Osteoblast (primary cell): Measurements from ENCODE around the gene USP4. TPM values are rescaled to one million over a fixed set of nuclear protein-coding genes. Genes with fewer than 3 reads are reported as not detected.
"Not testable (repeated sequence)": the region's sequence is repeated elsewhere in the genome, so short reads cannot be mapped to it uniquely, and the experiment has no call there.

ENCODE experiments used
- DNase-seq: peaks from one replicate; pipeline ENCODE4 v3.0.0; 2011; ENCODE audit warnings: low spot score, mixed read lengths; ENCODE audit not compliant: insufficient read length; ENCODE audit errors: missing footprints
- H2AFZ ChIP-seq: 2 replicates; pipeline ENCODE4 v1.6.0; 2011; ENCODE audit warnings: mild to moderate bottlenecking, low read length
- H3K27ac ChIP-seq: 2 replicates; pipeline ENCODE4 v1.5.1; 2011; ENCODE audit warnings: mild to moderate bottlenecking, low read depth, low read length, moderate library complexity
- H3K27me3 ChIP-seq: 2 replicates; pipeline ENCODE4 v1.6.0; 2012; ENCODE audit warnings: mild to moderate bottlenecking, control low read depth, inconsistent platforms, low read length, moderate library complexity; ENCODE audit not compliant: insufficient read depth
- H3K36me3 ChIP-seq: 2 replicates; pipeline ENCODE4 v1.5.1; 2011; ENCODE audit warnings: mild to moderate bottlenecking, low read length, control low read depth, moderate library complexity; ENCODE audit not compliant: insufficient read depth
- H3K4me1 ChIP-seq: 2 replicates; pipeline ENCODE4 v1.5.1; 2011; ENCODE audit warnings: mild to moderate bottlenecking, low read length, control low read depth, moderate library complexity; ENCODE audit not compliant: insufficient read depth
- H3K4me2 ChIP-seq: 2 replicates; pipeline ENCODE4 v1.6.0; 2011; ENCODE audit warnings: mild to moderate bottlenecking, low read length; ENCODE audit not compliant: insufficient read depth
- H3K4me3 ChIP-seq: fragments of 200-600 bp; sonication (generic); 3 replicates; pipeline ENCODE4 v1.5.1; 2012; ENCODE audit warnings: mild to moderate bottlenecking, low read length, inconsistent platforms; ENCODE audit not compliant: insufficient read depth
- H3K79me2 ChIP-seq: 2 replicates; pipeline ENCODE4 v1.6.0; 2012; ENCODE audit warnings: mild to moderate bottlenecking, low read length, control low read depth, inconsistent platforms; ENCODE audit not compliant: insufficient read depth
- H3K9me3 ChIP-seq: 2 replicates; pipeline ENCODE4 v1.5.1; 2011; ENCODE audit warnings: low read depth, low read length, control low read depth
- H4K20me1 ChIP-seq: 2 replicates; pipeline ENCODE4 v1.6.0; 2012; ENCODE audit warnings: mild to moderate bottlenecking, low read length, control low read depth; ENCODE audit not compliant: insufficient read depth
- total RNA-seq: library from RNA; depleted of rRNA; stranded (reverse); fragments of >200 nt; gene quantifications from 2 replicates; pipeline ENCODE4 v1.2.3, GENCODE V29; 2012
- TF ChIP-seq, protein P1 (sequence below): IDR thresholded peaks from 2 replicates; pipeline ENCODE4 v1.5.1; 2011; ENCODE audit warnings: mild to moderate bottlenecking, low read depth, low read length, moderate library complexity; ENCODE audit errors: extremely low read depth

Gene USP4
- total RNA-seq, 1 donor: 22.1 TPM

DNA sequence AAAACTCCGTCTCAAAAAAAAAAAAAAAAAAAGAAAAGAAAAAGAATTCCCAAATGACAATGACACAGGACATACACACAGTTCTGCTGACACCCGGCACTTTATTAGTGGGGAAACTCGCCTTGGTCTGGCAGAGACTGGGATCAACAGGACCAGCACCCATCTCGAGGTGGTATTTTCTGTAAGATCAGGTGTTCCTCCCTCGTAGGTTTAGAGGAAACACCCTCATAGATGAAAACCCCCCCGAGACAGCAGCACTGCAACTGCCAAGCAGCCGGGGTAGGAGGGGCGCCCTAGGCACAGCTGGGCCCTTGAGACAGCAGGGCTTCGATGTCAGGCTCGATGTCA, 17.2 kb upstream of the USP4 start:
- peak overlapping the region; percentile 87 for H3K4me2 ChIP-seq
- not testable (repeated sequence) for H3K27me3 ChIP-seq, H3K9me3 ChIP-seq, H2AFZ ChIP-seq, DNase-seq
- peaks cover 46% of the 10 kb centered on the region for H3K4me1 ChIP-seq
- H3K4me3 ChIP-seq: peak overlapping the region; percentile 79
- H3K27ac ChIP-seq: peak overlapping the region; percentile 89
- peaks cover 38% of the 10 kb centered on the region for H3K79me2 ChIP-seq
- H3K36me3 ChIP-seq: peaks cover 49% of the 10 kb centered on the region
- H4K20me1 ChIP-seq: peaks cover 12% of the 10 kb centered on the region

- Histone ChIP-seq H2AFZ (no peak overlapping the region), H3K27ac (peak overlapping the region; percentile 40), H3K4me3 (no peak overlapping the region), H3K27me3 (no peaks in the 10 kb centered on the region), H4K20me1 (peaks cover 12% of the 10 kb centered on the region), H3K4me1 (peaks cover 36% of the 10 kb centered on the region), H3K9me3 (no peaks in the 10 kb centered on the region), H3K36me3 (peaks cover 18% of the 10 kb centered on the region), H3K4me2 (no peak overlapping the region), H3K79me2 (peaks cover 19% of the 10 kb centered on the region)
- DNase-seq: no peak
- TF ChIP-seq, protein P1, sequence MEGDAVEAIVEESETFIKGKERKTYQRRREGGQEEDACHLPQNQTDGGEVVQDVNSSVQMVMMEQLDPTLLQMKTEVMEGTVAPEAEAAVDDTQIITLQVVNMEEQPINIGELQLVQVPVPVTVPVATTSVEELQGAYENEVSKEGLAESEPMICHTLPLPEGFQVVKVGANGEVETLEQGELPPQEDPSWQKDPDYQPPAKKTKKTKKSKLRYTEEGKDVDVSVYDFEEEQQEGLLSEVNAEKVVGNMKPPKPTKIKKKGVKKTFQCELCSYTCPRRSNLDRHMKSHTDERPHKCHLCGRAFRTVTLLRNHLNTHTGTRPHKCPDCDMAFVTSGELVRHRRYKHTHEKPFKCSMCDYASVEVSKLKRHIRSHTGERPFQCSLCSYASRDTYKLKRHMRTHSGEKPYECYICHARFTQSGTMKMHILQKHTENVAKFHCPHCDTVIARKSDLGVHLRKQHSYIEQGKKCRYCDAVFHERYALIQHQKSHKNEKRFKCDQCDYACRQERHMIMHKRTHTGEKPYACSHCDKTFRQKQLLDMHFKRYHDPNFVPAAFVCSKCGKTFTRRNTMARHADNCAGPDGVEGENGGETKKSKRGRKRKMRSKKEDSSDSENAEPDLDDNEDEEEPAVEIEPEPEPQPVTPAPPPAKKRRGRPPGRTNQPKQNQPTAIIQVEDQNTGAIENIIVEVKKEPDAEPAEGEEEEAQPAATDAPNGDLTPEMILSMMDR: no peak
These were observed 13.1 kb upstream of the USP4 start for GRCh38 chr3:49352890-49353421.

DNA sequence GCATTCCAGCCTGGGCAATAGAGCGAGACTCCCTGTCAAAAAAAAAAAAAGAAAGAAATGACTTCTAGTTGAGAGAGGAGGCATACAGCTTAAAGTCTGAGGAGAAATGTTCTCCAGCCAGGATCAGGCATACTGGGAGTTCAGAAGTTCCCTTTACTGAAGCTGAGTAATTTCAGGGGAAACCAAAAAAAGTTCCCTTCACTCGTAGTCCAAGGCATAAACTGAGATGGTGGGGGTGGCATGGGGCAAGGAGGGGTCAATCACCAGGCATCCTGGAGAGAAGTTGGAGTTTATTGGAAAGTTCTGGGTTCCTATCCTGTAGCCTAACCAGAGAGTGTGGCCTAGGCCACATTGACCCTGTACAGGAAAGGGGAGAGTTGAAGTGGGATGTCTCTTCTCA, 12.4 kb upstream of the USP4 start:
- peaks cover 8% of the 10 kb centered on the region for H4K20me1 ChIP-seq
- DNase-seq: no peak
- H3K4me1 ChIP-seq: peaks cover 32% of the 10 kb centered on the region
- peak overlapping the region; percentile 40 for H3K27ac ChIP-seq
- no peaks in the 10 kb centered on the region for H3K9me3 ChIP-seq
- H3K4me3 ChIP-seq: no peak overlapping the region
- TF ChIP-seq, protein P1: no peak
- H3K36me3 ChIP-seq: peaks cover 18% of the 10 kb centered on the region
- H3K4me2 ChIP-seq: peak overlapping the region; percentile 54
- no peaks in the 10 kb centered on the region for H3K27me3 ChIP-seq
- no peak overlapping the region for H2AFZ ChIP-seq
- peaks cover 16% of the 10 kb centered on the region for H3K79me2 ChIP-seq

- H3K4me3 ChIP-seq: no peak overlapping the region
- DNase-seq: peak; percentile 94
- TF ChIP-seq, protein P1: no peak
- H3K4me2 ChIP-seq: peak overlapping the region; percentile 54
- H3K79me2 ChIP-seq: peaks cover 11% of the 10 kb centered on the region
- no peaks in the 10 kb centered on the region for H3K9me3 ChIP-seq
- peak overlapping the region; percentile 40 for H3K27ac ChIP-seq
- peaks cover 34% of the 10 kb centered on the region for H3K4me1 ChIP-seq
- peaks cover 4% of the 10 kb centered on the region for H4K20me1 ChIP-seq
- H3K36me3 ChIP-seq: peaks cover 17% of the 10 kb centered on the region
- H2AFZ ChIP-seq: no peak overlapping the region
- no peaks in the 10 kb centered on the region for H3K27me3 ChIP-seq
These were observed 11.7 kb upstream of the USP4 start for GRCh38 chr3:49351521-49352011.
